Breast epithelium (tissue), 4 donors: Measurements from ENCODE around the gene SUPT20HL2. TPM values are rescaled to one million over a fixed set of nuclear protein-coding genes. Genes with fewer than 3 reads are reported as not detected.

Source experiments
- DNase-seq, 2 donors: peaks; one replicate each; pipeline ENCODE4 v3.0.0-alpha.2; 2019; ENCODE audit warnings: low spot score in 2 of 2
- H3K27ac ChIP-seq, 2 donors: fragments of 200-600 bp; sonication (generic) in 1 of 2; one replicate each; pipeline ENCODE4 v1.5.1; 2016 to 2019; ENCODE audit warnings: mild to moderate bottlenecking in 1 of 2
- H3K27me3 ChIP-seq, 2 donors: fragments of 200-600 bp; sonication (generic) in 1 of 2; one replicate each; pipeline versions ENCODE4 v1.5.1 to v1.6.0; 2017 to 2019; ENCODE audit warnings: control low read depth in 1 of 2, mild to moderate bottlenecking in 1 of 2
- H3K36me3 ChIP-seq: fragments of 200-600 bp; one replicate; pipeline ENCODE4 v1.5.1; 2019
- H3K4me1 ChIP-seq, 2 donors: fragments of 200-600 bp; sonication (generic); one replicate each; pipeline ENCODE4 v1.5.1; 2016 to 2019; ENCODE audit warnings: control low read depth in 1 of 2
- H3K4me3 ChIP-seq, 3 donors: fragments of 200-600 bp; sonication (generic); 1 replicate in 2 of 3; 2 replicates in 1 of 3; pipeline ENCODE4 v1.5.1; 2016 to 2019; ENCODE audit warnings: mild to moderate bottlenecking in 3 of 3, moderate library complexity in 2 of 3
- H3K9me3 ChIP-seq, 2 donors: fragments of 200-600 bp; sonication (generic) in 1 of 2; one replicate each; pipeline ENCODE4 v1.5.1; 2016 to 2019; ENCODE audit warnings: control low read depth in 1 of 2
- CTCF ChIP-seq, 3 donors: fragments of 450-650 bp; IDR thresholded peaks; one replicate each; pipeline ENCODE4 v1.5.1; 2016 to 2017; ENCODE audit warnings: antibody characterized with exemption in 3 of 3, mild to moderate bottlenecking in 3 of 3, moderate library complexity in 3 of 3
- POLR2A ChIP-seq: fragments of 450-650 bp; IDR thresholded peaks from one replicate; pipeline ENCODE4 v1.6.1; 2016; ENCODE audit warnings: antibody characterized with exemption, mild to moderate bottlenecking, moderate library complexity
- POLR2AphosphoS5 ChIP-seq, 3 donors: sonication (generic); formaldehyde crosslinking; IDR thresholded peaks; one replicate each; pipeline ENCODE4 v1.6.1; 2017; ENCODE audit warnings: antibody characterized with exemption in 3 of 3
- intact Hi-C: fragments of 100-400 bp; cut with DNase I; formaldehyde crosslinking; loops from one replicate; pipeline ENCODE4 v1.15.1; 2023; ENCODE audit warnings: low total_unique reads
- total RNA-seq, 3 donors: library from RNA; depleted of rRNA; stranded (reverse); fragments of >200 nt; gene quantifications; one replicate each; pipeline ENCODE4 v1.1.0, GENCODE V29; 2016

The SUPT20HL2 gene
- total RNA-seq, 3 donors from 2014 or later = not detected

- Histone ChIP-seq H3K27ac (no peak overlapping the region), H3K4me3 (no peak overlapping the region), H3K4me1 (no peaks in the 10 kb centered on the region), H3K36me3 (no peaks in the 10 kb centered on the region), H3K9me3 (no peaks in the 10 kb centered on the region), H3K27me3 (peaks cover 0 to 36% of the 10 kb centered on the region in 2 donors)
- no peak for DNase-seq
- TF ChIP-seq POLR2AphosphoS5 (IDR thresholded peaks at IDR 0.05) (no peak), CTCF (IDR thresholded peaks at IDR 0.05) (no peak), POLR2A (no peak)
- intact Hi-C loops = no loop called here
Observed at GRCh38 chrX:24266996-24267395, 46.9 kb downstream of the SUPT20HL2 start.

GRCh38 chrX:24264383-24264782 is 49.5 kb downstream of the SUPT20HL2 start:
- no peak for DNase-seq
- Histone ChIP-seq H3K27me3 (peaks cover 0 to 40% of the 10 kb centered on the region in 2 donors), H3K36me3 (no peaks in the 10 kb centered on the region), H3K9me3 (no peaks in the 10 kb centered on the region), H3K27ac (no peak overlapping the region), H3K4me1 (no peaks in the 10 kb centered on the region), H3K4me3 (no peak overlapping the region)
- no peak for TF ChIP-seq POLR2A
- no peak for TF ChIP-seq CTCF (IDR thresholded peaks at IDR 0.05)
- no peak for TF ChIP-seq POLR2AphosphoS5 (IDR thresholded peaks at IDR 0.05)
- intact Hi-C loops = no loop called here

GRCh38 chrX:24262309-24262708 is 51.6 kb downstream of the SUPT20HL2 start:
- Histone ChIP-seq H3K4me1 (no peaks in the 10 kb centered on the region), H3K36me3 (no peaks in the 10 kb centered on the region), H3K27ac (no peak overlapping the region), H3K4me3 (no peak overlapping the region), H3K27me3 (peaks cover 0 to 41% of the 10 kb centered on the region in 2 donors), H3K9me3 (no peaks in the 10 kb centered on the region)
- intact Hi-C loops = no loop called here
- TF ChIP-seq POLR2A = no peak
- TF ChIP-seq POLR2AphosphoS5 (IDR thresholded peaks at IDR 0.05) = no peak
- TF ChIP-seq CTCF (IDR thresholded peaks at IDR 0.05) = no peak
- DNase-seq = no peak

Other genes with a start within 250 kb of the SUPT20HL2 start
- 10 to 100 TPM; 46.9 to 88.4 (median 67.5) TPM for gene ZFX, start 164.3 kb downstream of the SUPT20HL2 start, total RNA-seq
- gene SUPT20HL1, start 46.6 kb upstream of the SUPT20HL2 start, total RNA-seq = not detected
- 10 to 100 TPM; 16.0 to 63.8 (median 32.8) TPM for gene PDK3, start 151.2 kb upstream of the SUPT20HL2 start, total RNA-seq